ENCODE results near the gene TRMT1. TPM values are rescaled to one million over a fixed set of nuclear protein-coding genes. Genes with fewer than 3 reads are reported as not detected.

TRMT1 gene
- polyA plus RNA-seq, 1 experiment, result 30.8 TPM

- H3K4me3 ChIP-seq (ENCODE audit: low read depth, low read length), result no peak overlapping the region
- ChIA-PET CTCF (interaction anchor here (0.7 to 13.8 kb wide), 4 partner anchors 9 to 83 kb away, joined by 3 to 358 read pairs (median 96); no protein-coding TSS in a partner anchor), POLR2A (interaction anchor here (0.6 kb wide), 1 partner anchor 66 kb away, joined by 3 read pairs; no protein-coding TSS in a partner anchor)
- no peaks in the 10 kb centered on the region for H3K27me3 ChIP-seq (ENCODE audit: control insufficient read depth, insufficient read depth, low read length)
- TF ChIP-seq CTCF (IDR thresholded peaks at IDR 0.05; ENCODE audit: insufficient read depth, low read depth, low read length), result no peak
- peaks cover 20% of the 10 kb centered on the region for H3K36me3 ChIP-seq (ENCODE audit: control insufficient read depth, insufficient read depth, low read length)
- no peak for DNase-seq (ENCODE audit: low read depth)
Observed at GRCh38 chr19:13063461-13064091, 53.0 kb downstream of the TRMT1 start.

GRCh38 chr19:13062317-13062716 is 54.2 kb downstream of the TRMT1 start:
- no peak for DNase-seq (ENCODE audit: low read depth)
- TF ChIP-seq CTCF (IDR thresholded peaks at IDR 0.05; ENCODE audit: insufficient read depth, low read depth, low read length), result no peak
- CTCF ChIA-PET, result interaction anchor here (0.8 to 13.8 kb wide), 14 partner anchors 10 to 82 kb away, joined by 3 to 358 read pairs (median 16); partner anchors contain the start of gene NFIX
- Histone ChIP-seq H3K36me3 (ENCODE audit: control insufficient read depth, insufficient read depth, low read length) (peaks cover 15% of the 10 kb centered on the region), H3K4me3 (ENCODE audit: low read depth, low read length) (no peak overlapping the region), H3K27me3 (ENCODE audit: control insufficient read depth, insufficient read depth, low read length) (no peaks in the 10 kb centered on the region)
- POLR2A ChIA-PET, result no interaction called here

GRCh38 chr19:13060964-13061927 is 55.3 kb downstream of the TRMT1 start:
- ChIA-PET CTCF (interaction anchor here (0.6 to 13.8 kb wide), 29 partner anchors 9 to 202 kb away, joined by 3 to 358 read pairs (median 7); partner anchors contain the start of gene NFIX), POLR2A (interaction anchor here (0.6 kb wide), 1 partner anchor 37 kb away, joined by 3 read pairs; no protein-coding TSS in a partner anchor)
- Histone ChIP-seq H3K27me3 (ENCODE audit: control insufficient read depth, insufficient read depth, low read length) (no peaks in the 10 kb centered on the region), H3K36me3 (ENCODE audit: control insufficient read depth, insufficient read depth, low read length) (peaks cover 5% of the 10 kb centered on the region; the same call in 1 of the 2 replicates), H3K4me3 (ENCODE audit: low read depth, low read length) (no peak overlapping the region)
- peak; percentile 98 for TF ChIP-seq CTCF (IDR thresholded peaks at IDR 0.05; ENCODE audit: insufficient read depth, low read depth, low read length)
- no peak for DNase-seq (ENCODE audit: low read depth)

GRCh38 chr19:13060233-13060963 is 56.1 kb downstream of the TRMT1 start:
- H3K27me3 ChIP-seq (ENCODE audit: control insufficient read depth, insufficient read depth, low read length), result no peaks in the 10 kb centered on the region
- peaks cover 5% of the 10 kb centered on the region; the same call in 1 of the 2 replicates for H3K36me3 ChIP-seq (ENCODE audit: control insufficient read depth, insufficient read depth, low read length)
- POLR2A ChIA-PET, result no interaction called here
- TF ChIP-seq CTCF (IDR thresholded peaks at IDR 0.05; ENCODE audit: insufficient read depth, low read depth, low read length), result no peak
- CTCF ChIA-PET, result interaction anchor here (0.6 to 13.8 kb wide), 22 partner anchors 8 to 202 kb away, joined by 3 to 358 read pairs (median 11); partner anchors contain the start of gene NFIX
- DNase-seq (ENCODE audit: low read depth), result no peak
- H3K4me3 ChIP-seq (ENCODE audit: low read depth, low read length), result no peak overlapping the region

Data from BJ (cell line).